GM20431 (cell line): ENCODE measurements around the gene AGXT.

Experiments used
- in situ Hi-C: fragments of 300-500 bp; cut with MseI, MboI; formaldehyde crosslinking; loops from one replicate; pipeline ENCODE4 v1.15.0; 2020; ENCODE audit warnings: low sequenced_read_pairs; ENCODE audit not compliant: unreplicated experiment

Gene AGXT

GRCh38 chr2:240884221-240884620 lies 15.6 kb downstream of the AGXT start:
- in situ Hi-C loops = no loop called here

GRCh38 chr2:240884745-240885144 lies 16.1 kb downstream of the AGXT start:
- in situ Hi-C loops = no loop called here

GRCh38 chr2:240885566-240885965 lies 16.9 kb downstream of the AGXT start:
- in situ Hi-C loops = no loop called here

- in situ Hi-C loops = no loop called here
Measured at GRCh38 chr2:240886023-240886565, 17.5 kb downstream of the AGXT start.

- in situ Hi-C loops = no loop called here
Measured at GRCh38 chr2:240886678-240887609, 18.3 kb downstream of the AGXT start.

GRCh38 chr2:240887631-240888030 lies 19.0 kb downstream of the AGXT start:
- in situ Hi-C loops = no loop called here

- in situ Hi-C loops = no loop called here
Measured at GRCh38 chr2:240888130-240888889, 19.7 kb downstream of the AGXT start.

GRCh38 chr2:240888890-240889573 lies 20.4 kb downstream of the AGXT start:
- in situ Hi-C loops = no loop called here

GRCh38 chr2:240889601-240890560 lies 21.3 kb downstream of the AGXT start:
- in situ Hi-C loops = no loop called here

GRCh38 chr2:240890691-240891090 lies 22.1 kb downstream of the AGXT start:
- in situ Hi-C loops = no loop called here

GRCh38 chr2:240891492-240892340 lies 23.1 kb downstream of the AGXT start:
- in situ Hi-C loops = no loop called here

GRCh38 chr2:240892356-240892755 lies 23.7 kb downstream of the AGXT start:
- in situ Hi-C loops = no loop called here

- in situ Hi-C loops = no loop called here
Measured at GRCh38 chr2:240892925-240893324, 24.3 kb downstream of the AGXT start.

GRCh38 chr2:240893363-240893844 lies 24.8 kb downstream of the AGXT start:
- in situ Hi-C loops = no loop called here

- in situ Hi-C loops = no loop called here
Measured at GRCh38 chr2:240894006-240894405, 25.4 kb downstream of the AGXT start.

GRCh38 chr2:240894836-240895558 lies 26.4 kb downstream of the AGXT start:
- in situ Hi-C loops = no loop called here

- in situ Hi-C loops = no loop called here
Measured at GRCh38 chr2:240895656-240896388, 27.2 kb downstream of the AGXT start, which contains the start of gene MAB21L4. MAB21L4 (minus strand) TSS chr2:240896156; CDS start chr2:240895997, 159 bp downstream.
